ENCODE results near the gene LARGE2. TPM values are rescaled to one million over a fixed set of nuclear protein-coding genes. Genes with fewer than 3 reads are reported as not detected.

LARGE2 gene
- total RNA-seq, 4 donors from 2014 or later = 2.5 TPM; not detected in 3

DNA sequence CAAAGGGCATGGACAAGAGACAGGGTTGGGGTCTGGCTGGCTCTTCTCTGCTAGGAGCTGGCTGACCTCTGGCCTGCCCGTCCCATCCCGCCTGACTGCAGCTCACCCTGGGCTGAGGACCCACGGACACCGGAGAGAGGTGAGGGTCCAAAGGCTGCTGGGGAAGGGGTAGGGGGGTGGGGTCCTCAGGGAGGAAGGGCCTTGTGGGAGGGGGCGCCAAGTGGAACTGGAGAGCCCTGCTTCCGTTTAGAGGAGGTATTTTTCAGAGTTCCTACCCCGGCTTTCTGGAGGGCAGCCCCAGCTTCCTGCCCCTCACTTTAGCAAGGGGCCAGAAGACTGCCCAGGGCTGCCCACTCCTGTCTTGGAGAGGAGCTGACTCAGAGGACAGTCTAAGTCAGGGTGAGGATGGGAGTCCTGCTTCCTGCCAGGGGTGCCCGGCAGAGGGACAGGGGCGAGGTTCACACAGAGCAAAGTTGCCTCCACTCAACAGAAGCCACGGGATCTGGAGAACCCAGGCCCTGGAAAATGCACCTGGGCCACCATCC is 7.1 kb downstream of the LARGE2 start:
- Histone ChIP-seq H3K36me3 (peaks cover 0 to 43% of the 10 kb centered on the region in 2 donors), H3K4me1 (no peaks in the 10 kb centered on the region), H3K27ac (no peak overlapping the region), H3K9me3 (no peaks in the 10 kb centered on the region), H3K4me3 (no peak overlapping the region), H3K27me3 (peaks cover 28% of the 10 kb centered on the region)
- TF ChIP-seq EP300 (IDR thresholded peaks at IDR 0.05) (no peak), POLR2AphosphoS5 (IDR thresholded peaks at IDR 0.05) (no peak), POLR2A (IDR thresholded peaks at IDR 0.05) (no peak)
- TF ChIP-seq, protein P1, sequence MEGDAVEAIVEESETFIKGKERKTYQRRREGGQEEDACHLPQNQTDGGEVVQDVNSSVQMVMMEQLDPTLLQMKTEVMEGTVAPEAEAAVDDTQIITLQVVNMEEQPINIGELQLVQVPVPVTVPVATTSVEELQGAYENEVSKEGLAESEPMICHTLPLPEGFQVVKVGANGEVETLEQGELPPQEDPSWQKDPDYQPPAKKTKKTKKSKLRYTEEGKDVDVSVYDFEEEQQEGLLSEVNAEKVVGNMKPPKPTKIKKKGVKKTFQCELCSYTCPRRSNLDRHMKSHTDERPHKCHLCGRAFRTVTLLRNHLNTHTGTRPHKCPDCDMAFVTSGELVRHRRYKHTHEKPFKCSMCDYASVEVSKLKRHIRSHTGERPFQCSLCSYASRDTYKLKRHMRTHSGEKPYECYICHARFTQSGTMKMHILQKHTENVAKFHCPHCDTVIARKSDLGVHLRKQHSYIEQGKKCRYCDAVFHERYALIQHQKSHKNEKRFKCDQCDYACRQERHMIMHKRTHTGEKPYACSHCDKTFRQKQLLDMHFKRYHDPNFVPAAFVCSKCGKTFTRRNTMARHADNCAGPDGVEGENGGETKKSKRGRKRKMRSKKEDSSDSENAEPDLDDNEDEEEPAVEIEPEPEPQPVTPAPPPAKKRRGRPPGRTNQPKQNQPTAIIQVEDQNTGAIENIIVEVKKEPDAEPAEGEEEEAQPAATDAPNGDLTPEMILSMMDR (IDR thresholded peaks at IDR 0.05) = no peak
- ATAC-seq = no peak
- WGBS, 2 donors (ENCODE audit: low coverage in 1 of 2) = 64% methylated on average over 6 of the region's 10 CpGs; no CpG with 5 or more reads in 1 of the 2 donors

GRCh38 chr11:45930031-45930794 is 7.8 kb downstream of the LARGE2 start:
- Histone ChIP-seq H3K4me3 (no peak overlapping the region), H3K27ac (no peak overlapping the region), H3K27me3 (peaks cover 22% of the 10 kb centered on the region), H3K9me3 (no peaks in the 10 kb centered on the region), H3K4me1 (no peaks in the 10 kb centered on the region), H3K36me3 (peaks cover 0 to 49% of the 10 kb centered on the region in 2 donors)
- TF ChIP-seq, protein P1 (IDR thresholded peaks at IDR 0.05) = no peak
- TF ChIP-seq EP300 (IDR thresholded peaks at IDR 0.05) (no peak), POLR2AphosphoS5 (IDR thresholded peaks at IDR 0.05) (no peak), POLR2A (IDR thresholded peaks at IDR 0.05) (no peak)
- ATAC-seq = no peak
- WGBS, 2 donors (ENCODE audit: low coverage in 1 of 2) = 81% methylated on average over 11 of the region's 14 CpGs; no CpG with 5 or more reads in 1 of the 2 donors

DNA sequence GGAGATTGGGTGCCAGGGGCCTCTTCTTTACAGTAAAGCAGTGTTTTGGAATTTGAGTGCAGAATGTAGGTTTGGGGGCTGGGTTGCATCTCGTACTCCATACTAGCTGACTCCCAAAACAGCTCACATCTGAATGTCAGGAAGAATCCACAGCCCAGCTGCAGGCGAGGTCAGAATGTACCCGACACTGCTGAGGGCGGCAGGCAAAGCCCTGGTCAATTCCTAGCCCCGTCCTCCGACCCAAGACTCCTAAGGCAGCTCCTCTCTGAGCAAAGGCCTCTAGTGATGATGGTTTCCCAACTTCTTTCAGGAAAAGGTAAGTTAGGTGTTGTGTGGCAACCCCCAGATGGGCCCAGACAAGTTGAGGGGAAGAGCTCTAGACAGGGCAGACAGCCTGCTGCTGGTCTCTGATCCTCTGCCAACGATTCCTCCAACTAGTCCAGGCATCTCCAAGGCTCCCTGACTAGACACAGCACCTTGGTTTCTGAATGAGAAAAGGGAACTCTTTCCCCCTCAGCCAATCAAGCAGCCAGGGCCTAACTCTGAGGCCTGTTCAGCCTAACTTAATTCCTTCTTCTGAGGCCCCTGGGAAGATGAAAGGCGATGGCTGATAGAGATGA is 8.6 kb downstream of the LARGE2 start:
- 67 to 70% methylated on average over 1 to 2 of the region's 8 CpGs for WGBS, 2 donors (ENCODE audit: low coverage in 1 of 2)
- Histone ChIP-seq H3K27ac (no peak overlapping the region), H3K36me3 (peaks cover 0 to 58% of the 10 kb centered on the region in 2 donors), H3K4me1 (no peaks in the 10 kb centered on the region), H3K9me3 (no peaks in the 10 kb centered on the region), H3K27me3 (peaks cover 13% of the 10 kb centered on the region), H3K4me3 (no peak overlapping the region)
- TF ChIP-seq EP300 (IDR thresholded peaks at IDR 0.05) (no peak), POLR2AphosphoS5 (IDR thresholded peaks at IDR 0.05) (no peak), POLR2A (IDR thresholded peaks at IDR 0.05) (no peak)
- TF ChIP-seq, protein P1 (IDR thresholded peaks at IDR 0.05) = no peak
- ATAC-seq = no peak

GRCh38 chr11:45931739-45932138 is 9.3 kb downstream of the LARGE2 start:
- H3K4me1 ChIP-seq = no peaks in the 10 kb centered on the region
- no peaks in the 10 kb centered on the region for H3K9me3 ChIP-seq
- no peak overlapping the region for H3K27ac ChIP-seq
- ATAC-seq = peak; percentile 8
- WGBS, 2 donors (ENCODE audit: low coverage in 1 of 2) = 80% methylated on average over 2 of the region's 10 CpGs; no CpG with 5 or more reads in 1 of the 2 donors
- H3K4me3 ChIP-seq = no peak overlapping the region
- H3K36me3 ChIP-seq = peaks cover 0 to 64% of the 10 kb centered on the region in 2 donors
- no peak for TF ChIP-seq POLR2A (IDR thresholded peaks at IDR 0.05)
- no peak for TF ChIP-seq EP300 (IDR thresholded peaks at IDR 0.05)
- TF ChIP-seq, protein P1 (IDR thresholded peaks at IDR 0.05) = no peak
- no peak for TF ChIP-seq POLR2AphosphoS5 (IDR thresholded peaks at IDR 0.05)
- H3K27me3 ChIP-seq = peaks cover 6% of the 10 kb centered on the region

All from gastroesophageal sphincter (tissue), 4 donors.